Astrocyte of the hippocampus (primary cell): ENCODE results near the gene PRKAB1.

Experiments
- DNase-seq: peaks from one replicate; pipeline ENCODE4 v3.0.0; 2011; ENCODE audit warnings: low read depth, low spot score

The PRKAB1 gene

GRCh38 chr12:119711693-119712092 lies 43.8 kb downstream of the PRKAB1 start:
- DNase-seq = no peak

GRCh38 chr12:119712721-119713120 lies 44.8 kb downstream of the PRKAB1 start:
- DNase-seq = no peak

GRCh38 chr12:119713551-119714031 lies 45.7 kb downstream of the PRKAB1 start:
- no peak for DNase-seq

- DNase-seq = no peak
Measured at GRCh38 chr12:119714614-119715267, 46.8 kb downstream of the PRKAB1 start.

GRCh38 chr12:119715268-119715620 lies 47.3 kb downstream of the PRKAB1 start:
- DNase-seq = peak; percentile 29

- no peak for DNase-seq
Measured at GRCh38 chr12:119718141-119718540, 50.2 kb downstream of the PRKAB1 start.

GRCh38 chr12:119720349-119720748 lies 52.4 kb downstream of the PRKAB1 start:
- DNase-seq = no peak

GRCh38 chr12:119721306-119721705 lies 53.4 kb downstream of the PRKAB1 start:
- DNase-seq = no peak

- DNase-seq = peak; percentile 11
Measured at GRCh38 chr12:119725523-119725922, 57.6 kb downstream of the PRKAB1 start.

GRCh38 chr12:119727600-119728443 lies 59.9 kb downstream of the PRKAB1 start:
- no peak for DNase-seq

GRCh38 chr12:119728444-119728745 lies 60.5 kb downstream of the PRKAB1 start:
- DNase-seq = peak; percentile 35

GRCh38 chr12:119729871-119730270 lies 61.9 kb downstream of the PRKAB1 start:
- no peak for DNase-seq

GRCh38 chr12:119730381-119730780 lies 62.4 kb downstream of the PRKAB1 start:
- DNase-seq = no peak
